SU-DHL-6 (cell line): ENCODE data around the gene PRR14.
"Not testable (repeated sequence)": the region's sequence is repeated elsewhere in the genome, so short reads cannot be mapped to it uniquely, and the experiment has no call there.

ENCODE experiments used
- CTCF ChIP-seq: fragments of 200-600 bp; sonication (generic); IDR thresholded peaks from one replicate; pipeline ENCODE4 v1.5.1; 2017; ENCODE audit warnings: antibody characterized with exemption, mild to moderate bottlenecking, low read length, moderate library complexity; ENCODE audit not compliant: insufficient read depth, poor library complexity, severe bottlenecking
- EZH2phosphoT487 ChIP-seq: fragments of 200-600 bp; sonication (generic), shearing (Covaris generic); conservative IDR thresholded peaks from 2 replicates; pipeline ENCODE4 v1.6.1; 2018; ENCODE audit warnings: mild to moderate bottlenecking, antibody characterized with exemption, low read length, moderate library complexity, mixed read lengths

GRCh38 chr16:30632454-30632853, 18.3 kb upstream of the PRR14 start:
- not testable (repeated sequence) for TF ChIP-seq CTCF, EZH2phosphoT487
